C4-2B (cell line): Measurements from ENCODE around the gene POLN.

Source experiments
- ZFX ChIP-seq: fragments of 450-650 bp; IDR thresholded peaks from 2 replicates; pipeline ENCODE4 v1.6.1; 2017
- TF ChIP-seq, protein P1 (sequence below): fragments of 450-650 bp; conservative IDR thresholded peaks from 2 replicates; pipeline ENCODE4 v1.5.1; 2017; ENCODE audit warnings: mild to moderate bottlenecking

DNA sequence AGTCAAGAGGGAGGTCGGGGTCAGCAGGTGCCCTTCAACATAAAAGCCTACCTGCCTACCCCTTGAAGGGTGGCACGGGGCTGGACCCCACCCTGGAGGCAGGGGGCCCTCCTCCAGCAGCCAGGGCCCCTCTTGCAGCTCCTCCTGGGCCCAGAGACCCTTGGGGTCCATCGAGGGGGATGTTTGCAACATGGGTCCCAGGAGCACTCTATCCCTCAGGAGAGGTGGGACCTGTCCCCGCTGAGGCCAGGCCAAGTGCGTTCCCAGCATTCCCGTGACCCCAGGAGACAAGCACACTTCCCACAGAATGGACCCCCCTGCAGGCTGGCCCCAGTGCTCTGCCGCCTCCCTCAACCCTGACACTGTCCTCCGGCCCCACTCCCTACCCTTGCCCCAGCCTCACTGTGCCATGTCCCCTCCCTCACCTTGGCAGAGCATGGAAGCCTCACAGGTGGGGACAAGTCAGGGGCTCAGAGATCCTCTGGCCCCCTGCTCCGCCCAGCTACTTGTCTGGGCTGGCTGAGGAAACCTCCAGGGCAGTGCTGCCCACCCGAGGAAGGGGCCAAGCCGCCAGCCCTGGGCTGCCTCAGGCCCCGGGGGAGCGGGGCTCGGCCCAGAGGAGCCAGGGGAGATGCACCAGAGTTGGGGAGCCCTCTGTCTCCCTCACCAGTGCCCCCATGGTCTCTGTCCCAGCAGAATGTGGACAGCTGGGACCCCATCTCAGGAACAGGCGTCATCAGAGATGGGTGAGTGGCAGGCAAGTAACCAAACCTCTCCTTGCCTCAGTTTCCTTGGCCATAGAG lies 17.8 kb upstream of the POLN start:
- TF ChIP-seq, protein P1, sequence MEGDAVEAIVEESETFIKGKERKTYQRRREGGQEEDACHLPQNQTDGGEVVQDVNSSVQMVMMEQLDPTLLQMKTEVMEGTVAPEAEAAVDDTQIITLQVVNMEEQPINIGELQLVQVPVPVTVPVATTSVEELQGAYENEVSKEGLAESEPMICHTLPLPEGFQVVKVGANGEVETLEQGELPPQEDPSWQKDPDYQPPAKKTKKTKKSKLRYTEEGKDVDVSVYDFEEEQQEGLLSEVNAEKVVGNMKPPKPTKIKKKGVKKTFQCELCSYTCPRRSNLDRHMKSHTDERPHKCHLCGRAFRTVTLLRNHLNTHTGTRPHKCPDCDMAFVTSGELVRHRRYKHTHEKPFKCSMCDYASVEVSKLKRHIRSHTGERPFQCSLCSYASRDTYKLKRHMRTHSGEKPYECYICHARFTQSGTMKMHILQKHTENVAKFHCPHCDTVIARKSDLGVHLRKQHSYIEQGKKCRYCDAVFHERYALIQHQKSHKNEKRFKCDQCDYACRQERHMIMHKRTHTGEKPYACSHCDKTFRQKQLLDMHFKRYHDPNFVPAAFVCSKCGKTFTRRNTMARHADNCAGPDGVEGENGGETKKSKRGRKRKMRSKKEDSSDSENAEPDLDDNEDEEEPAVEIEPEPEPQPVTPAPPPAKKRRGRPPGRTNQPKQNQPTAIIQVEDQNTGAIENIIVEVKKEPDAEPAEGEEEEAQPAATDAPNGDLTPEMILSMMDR, result no peak
- TF ChIP-seq ZFX, result no peak
